Activated T-cell treated with anti-CD3 and anti-CD28 coated beads for 48 hours (primary cell): Measurements from ENCODE around the gene TMPRSS6.
A peak's percentile ranks its signal among the peaks of the same experiment; 100 is the strongest.

Source experiments
- DNase-seq: peaks from one replicate; pipeline ENCODE4 v3.0.0-alpha.2; 2020; ENCODE audit warnings: low read depth

Gene TMPRSS6

DNA sequence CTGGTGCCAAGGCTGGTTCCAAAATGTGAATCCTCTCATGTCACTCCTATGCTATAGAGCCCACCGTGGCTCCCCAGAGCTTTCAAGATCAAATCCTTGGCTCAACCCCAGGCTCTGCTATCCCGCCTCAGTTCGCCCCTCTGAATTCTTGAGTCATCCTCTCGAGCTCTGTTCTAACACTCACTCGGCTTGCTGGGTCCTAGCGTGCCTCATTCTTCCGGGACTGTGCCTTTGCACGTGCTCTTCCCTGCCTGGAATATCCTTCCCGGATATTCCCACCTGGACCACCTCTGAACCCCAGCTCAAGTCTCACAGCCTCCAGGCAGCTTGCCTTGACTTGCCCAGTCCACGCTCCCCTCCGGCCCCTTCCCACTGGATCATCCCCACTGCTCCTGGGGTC, 45.0 kb downstream of the TMPRSS6 start:
- DNase-seq, result no peak

GRCh38 chr22:37063431-37064420, 45.8 kb downstream of the TMPRSS6 start:
- DNase-seq, result no peak

DNA sequence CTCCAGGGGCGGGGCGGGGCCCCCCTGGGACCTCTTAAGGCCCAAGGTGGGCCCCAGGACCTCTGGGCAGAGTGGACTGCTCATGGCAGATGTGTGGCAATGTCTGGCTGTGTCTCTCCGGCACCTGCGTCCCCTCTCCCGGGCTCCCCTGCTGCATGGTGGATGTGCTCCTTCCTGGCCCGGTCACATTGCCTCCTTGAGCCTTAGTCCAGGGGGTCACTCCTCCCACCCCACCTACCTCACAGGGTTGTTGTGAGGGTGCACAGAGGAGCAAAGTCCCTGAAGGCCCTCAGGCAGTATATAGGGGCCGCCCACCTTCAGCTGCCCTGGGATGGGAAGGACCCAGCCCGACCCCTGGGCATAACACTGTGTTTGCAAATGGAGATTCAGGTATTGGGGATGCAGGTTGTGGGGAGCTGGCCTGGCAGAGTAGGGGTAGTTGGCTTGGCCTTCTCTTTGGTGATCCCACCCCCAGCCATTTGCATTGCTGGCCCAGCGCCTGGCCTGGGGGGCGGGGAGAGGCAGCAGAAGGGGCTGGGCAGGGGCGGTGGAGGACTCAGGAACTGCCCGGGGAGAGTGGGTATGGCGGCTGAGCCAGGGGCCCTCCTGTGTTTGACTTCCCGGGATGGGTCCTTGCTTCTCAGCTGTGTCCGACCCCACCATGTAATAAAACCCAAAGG, 46.7 kb downstream of the TMPRSS6 start:
- no peak for DNase-seq

DNA sequence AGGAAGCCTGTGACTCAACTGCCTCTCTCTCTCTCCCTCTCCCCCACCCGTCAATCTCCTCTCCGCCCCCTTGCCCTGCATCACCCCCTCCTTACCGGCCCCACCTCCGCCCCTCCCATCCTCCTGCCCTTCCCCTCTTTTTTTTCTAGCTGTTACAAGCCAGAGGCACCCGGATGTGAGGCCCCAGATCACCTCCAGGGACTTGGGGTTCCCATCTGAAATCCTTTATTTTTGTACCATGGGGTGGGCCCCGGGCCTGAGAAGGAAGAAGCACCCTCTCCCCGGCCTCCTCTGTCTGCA, 47.2 kb downstream of the TMPRSS6 start:
- no peak for DNase-seq

GRCh38 chr22:37061611-37062375, 47.7 kb downstream of the TMPRSS6 start:
- no peak for DNase-seq

- peak; percentile 70 for DNase-seq
These were observed 48.5 kb downstream of the TMPRSS6 start for GRCh38 chr22:37060801-37061610.

GRCh38 chr22:37059876-37060449, 49.5 kb downstream of the TMPRSS6 start:
- no peak for DNase-seq

GRCh38 chr22:37058917-37059701, 50.4 kb downstream of the TMPRSS6 start:
- DNase-seq, result no peak

GRCh38 chr22:37057796-37058510, 51.6 kb downstream of the TMPRSS6 start:
- DNase-seq, result no peak

GRCh38 chr22:37057226-37057625, 52.3 kb downstream of the TMPRSS6 start:
- no peak for DNase-seq

GRCh38 chr22:37056246-37056645, 53.3 kb downstream of the TMPRSS6 start:
- DNase-seq, result no peak

GRCh38 chr22:37054600-37055365, 54.7 kb downstream of the TMPRSS6 start:
- no peak for DNase-seq

- no peak for DNase-seq
These were observed 55.5 kb downstream of the TMPRSS6 start for GRCh38 chr22:37054056-37054395.

DNA sequence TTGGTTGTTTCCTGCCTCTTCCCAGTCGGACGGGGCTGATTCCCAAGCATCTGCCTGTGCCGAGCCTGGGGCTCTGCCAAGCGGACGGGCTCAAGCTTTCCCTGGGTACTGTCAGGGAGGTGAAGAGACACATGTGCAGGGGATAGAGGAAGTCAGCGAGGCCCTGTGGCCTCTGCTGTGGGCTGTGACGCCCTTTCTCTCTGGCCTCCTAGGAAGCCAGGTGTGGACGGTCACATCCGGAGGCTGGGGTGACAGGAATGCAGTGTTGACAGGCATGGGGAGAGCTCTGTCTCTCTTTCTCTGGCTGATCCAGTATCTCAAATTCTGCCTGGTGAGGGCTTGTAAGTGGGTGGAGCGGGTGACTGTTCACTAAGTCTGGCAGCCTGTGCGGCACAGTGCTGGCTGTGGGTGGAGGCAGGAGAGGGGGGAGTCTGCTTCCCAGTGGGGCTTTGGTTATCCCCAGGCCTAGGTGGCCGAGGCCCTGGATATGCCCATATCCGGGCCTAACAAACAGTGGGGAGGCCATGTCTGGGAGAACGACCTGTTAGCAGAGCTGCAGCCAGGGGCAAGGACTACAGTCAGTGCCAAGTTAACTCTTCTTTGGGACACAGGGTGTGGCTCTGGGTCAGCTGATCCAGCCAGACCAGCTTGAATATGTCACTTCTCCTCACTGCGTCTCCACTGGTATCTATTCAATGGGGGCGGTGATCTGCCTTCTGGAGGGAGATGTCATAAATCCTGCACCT, 56.0 kb downstream of the TMPRSS6 start:
- no peak for DNase-seq

- no peak for DNase-seq
These were observed 56.9 kb downstream of the TMPRSS6 start for GRCh38 chr22:37052386-37053309.

DNA sequence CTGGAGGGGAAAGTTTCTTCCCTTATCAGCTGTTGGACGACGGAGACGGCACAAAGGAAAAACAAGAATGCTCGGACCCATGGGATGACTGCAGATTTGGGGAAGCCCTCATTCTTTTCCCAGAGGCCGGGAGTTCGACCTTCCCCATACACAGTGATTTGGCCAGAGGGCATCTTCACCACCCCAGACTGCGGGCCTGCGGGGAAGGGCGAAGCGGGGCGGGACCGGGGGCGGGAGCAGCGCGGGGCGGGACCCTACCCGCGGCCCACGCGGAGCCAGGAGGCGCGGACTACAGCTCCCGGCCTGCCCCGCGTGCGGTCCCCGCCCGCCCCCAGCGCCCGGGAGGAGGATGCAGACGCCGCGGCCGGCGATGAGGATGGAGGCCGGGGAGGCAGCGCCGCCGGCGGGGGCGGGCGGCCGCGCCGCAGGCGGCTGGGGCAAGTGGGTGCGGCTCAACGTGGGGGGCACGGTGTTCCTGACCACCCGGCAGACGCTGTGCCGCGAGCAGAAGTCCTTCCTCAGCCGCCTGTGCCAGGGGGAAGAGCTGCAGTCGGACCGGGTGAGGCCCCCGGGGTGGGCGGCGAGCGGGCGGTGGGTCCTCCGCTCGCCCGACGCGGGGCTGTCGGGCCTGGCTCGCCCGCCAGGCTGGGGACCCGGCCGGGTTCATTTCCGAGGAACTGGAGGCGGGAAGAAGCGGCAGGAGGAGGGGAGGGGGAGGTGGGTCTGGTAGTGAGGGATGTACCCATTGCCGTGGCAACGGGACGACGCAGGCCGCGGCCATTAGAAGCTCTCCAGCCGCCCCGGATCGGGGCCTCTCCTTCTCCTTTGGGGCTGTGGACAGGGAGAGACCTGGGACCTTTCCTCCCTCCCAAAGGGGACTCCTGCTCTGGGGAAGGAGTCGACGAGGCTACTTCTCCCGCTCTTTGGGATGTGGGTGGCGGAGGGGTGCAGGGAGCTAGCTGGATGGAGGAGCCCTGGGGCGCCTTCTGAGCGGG, 57.8 kb downstream of the TMPRSS6 start, which contains the start of gene KCTD17:
TSS of gene KCTD17 (plus strand) at position 352 of the 995 bp plus-strand sequence. CDS start at position 371, 19 bp downstream.
- peak; percentile 81 for DNase-seq
